CD14-positive monocyte (primary cell): ENCODE data around the gene HLA-DQB2. TPM values are rescaled to one million over a fixed set of nuclear protein-coding genes. Genes with fewer than 3 reads are reported as not detected.
A peak's percentile ranks its signal among the peaks of the same experiment; 100 is the strongest.

ENCODE experiments used
- DNase-seq, 3 donors: peaks; one replicate each; pipeline ENCODE4 v3.0.0-alpha.2; 2011 to 2022
- H2AFZ ChIP-seq: 2 replicates; pipeline ENCODE4 v1.6.0; 2012; ENCODE audit warnings: mild to moderate bottlenecking, low read depth, low read length, inconsistent platforms; ENCODE audit not compliant: insufficient read depth, poor library complexity, severe bottlenecking
- H3K27ac ChIP-seq, 2 donors: 1 replicate in 1 of 2; 2 replicates in 1 of 2; pipeline ENCODE4 v1.5.1; 2012 to 2013; ENCODE audit warnings: low read length in 2 of 2, control low read depth in 1 of 2, inconsistent platforms in 1 of 2, low read depth in 1 of 2, mild to moderate bottlenecking in 1 of 2
- H3K27me3 ChIP-seq, 2 donors: one replicate each; pipeline versions ENCODE4 v1.6.0 to v1.6.1; 2011 to 2013; ENCODE audit warnings: low read length in 2 of 2; ENCODE audit not compliant: control insufficient read depth in 2 of 2, insufficient read depth in 2 of 2
- H3K36me3 ChIP-seq, 2 donors: replicated peaks in 1 of 2; 1 replicate in 1 of 2; 2 replicates in 1 of 2; pipeline versions ENCODE4 v1.5.1 to v1.6.1; 2012 to 2013; ENCODE audit warnings: low read length in 2 of 2, control low read depth in 1 of 2, inconsistent platforms in 1 of 2, mild to moderate bottlenecking in 1 of 2; ENCODE audit not compliant: insufficient read depth in 2 of 2, control insufficient read depth in 1 of 2
- H3K4me1 ChIP-seq, 2 donors: 1 replicate in 1 of 2; 2 replicates in 1 of 2; pipeline versions ENCODE4 v1.5.1 to v1.6.1; 2012 to 2013; ENCODE audit warnings: low read length in 2 of 2, control low read depth in 1 of 2, inconsistent platforms in 1 of 2, mild to moderate bottlenecking in 1 of 2, moderate library complexity in 1 of 2; ENCODE audit not compliant: insufficient read depth in 2 of 2, control insufficient read depth in 1 of 2
- H3K4me2 ChIP-seq: replicated peaks from 2 replicates; pipeline ENCODE3; 2012; ENCODE audit warnings: low read length, moderate library complexity, mild to moderate bottlenecking; ENCODE audit not compliant: poor library complexity, severe bottlenecking; ENCODE audit errors: extremely low read depth
- H3K4me3 ChIP-seq, 3 experiments: fragments of 200-600 bp in 1 of 3; sonication (generic) in 1 of 3; replicated peaks in 1 of 3; 1 replicate in 2 of 3; 2 replicates in 1 of 3; pipeline ENCODE4 v1.5.1; 2011 to 2013; ENCODE audit warnings: low read length in 3 of 3, mild to moderate bottlenecking in 3 of 3, control low read depth in 2 of 3, low read depth in 2 of 3, inconsistent platforms in 1 of 3, moderate library complexity in 1 of 3
- H3K79me2 ChIP-seq: 2 replicates; pipeline ENCODE4 v1.6.0; 2012; ENCODE audit warnings: mild to moderate bottlenecking, control low read depth, inconsistent platforms, low read length, moderate library complexity; ENCODE audit not compliant: insufficient read depth
- H3K9ac ChIP-seq: 2 replicates; pipeline ENCODE4 v1.6.0; 2017; ENCODE audit warnings: low read length, mild to moderate bottlenecking; ENCODE audit not compliant: insufficient read depth, poor library complexity, severe bottlenecking
- H3K9me3 ChIP-seq, 2 donors: replicated peaks in 1 of 2; 1 replicate in 1 of 2; 2 replicates in 1 of 2; pipeline versions ENCODE4 v1.5.1 to v1.6.1; 2012 to 2013; ENCODE audit warnings: low read length in 2 of 2, control low read depth in 1 of 2; ENCODE audit not compliant: control insufficient read depth in 1 of 2, insufficient read depth in 1 of 2
- H4K20me1 ChIP-seq: 2 replicates; pipeline ENCODE4 v1.6.0; 2012; ENCODE audit warnings: mild to moderate bottlenecking, low read length, control low read depth, moderate library complexity; ENCODE audit not compliant: insufficient read depth
- H3K27ac Mint-ChIP-seq, 7 donors: one replicate each; pipeline ENCODE4 v1.8.0; 2020; ENCODE audit warnings: mild to moderate bottlenecking in 7 of 7, mixed read lengths in 7 of 7, moderate library complexity in 6 of 7, inconsistent platforms in 2 of 7
- H3K27me3 Mint-ChIP-seq, 3 donors: one replicate each; pipeline ENCODE4 v1.8.0; 2021 to 2022; ENCODE audit warnings: low read depth in 3 of 3, mild to moderate bottlenecking in 3 of 3, mixed read lengths in 3 of 3, moderate library complexity in 3 of 3, inconsistent platforms in 1 of 3
- H3K36me3 Mint-ChIP-seq, 2 donors: one replicate each; pipeline ENCODE4 v1.8.0; 2020; ENCODE audit warnings: mixed read lengths in 2 of 2, inconsistent platforms in 1 of 2, mild to moderate bottlenecking in 1 of 2
- H3K4me1 Mint-ChIP-seq: one replicate; pipeline ENCODE4 v1.8.0; 2020; ENCODE audit warnings: mild to moderate bottlenecking, mixed read lengths
- H3K4me3 Mint-ChIP-seq, 2 donors: one replicate each; pipeline ENCODE4 v1.8.0; 2020; ENCODE audit warnings: mild to moderate bottlenecking in 2 of 2, mixed read lengths in 2 of 2, moderate library complexity in 1 of 2
- H3K9me3 Mint-ChIP-seq, 7 donors: one replicate each; pipeline ENCODE4 v1.8.0; 2020 to 2022; ENCODE audit warnings: mixed read lengths in 7 of 7, mild to moderate bottlenecking in 6 of 7, moderate library complexity in 6 of 7, inconsistent platforms in 2 of 7
- CTCF ChIP-seq: fragments of 200-600 bp; IDR thresholded peaks from one replicate; pipeline ENCODE4 v1.8.0; 2022; ENCODE audit warnings: antibody characterized with exemption, mild to moderate bottlenecking
- WGBS: methylation state at CpG from one replicate; pipeline ENCODE4 v1.1.5; 2013; ENCODE audit warnings: missing lambda C conversion rate; ENCODE audit not compliant: insufficient coverage; 5-methylcytosine and 5-hydroxymethylcytosine counted together
- intact Hi-C, 2 donors: fragments of 100-400 bp; cut with micrococcal nuclease; formaldehyde crosslinking; loops; one replicate each; pipeline versions ENCODE4 v1.15.0 to v1.15.1; 2023
- polyA plus RNA-seq, 3 donors: library from polyadenylated mRNA; depleted of rRNA in 1 of 3; unstranded in 2 of 3; stranded (reverse) in 1 of 3; fragments of 300-500 nt in 2 of 3; fragments of >200 nt in 1 of 3; fragmentation: Illumina TruSeq in 2 of 3; gene quantifications; 1 replicate in 2 of 3; 2 replicates in 1 of 3; pipeline ENCODE4 v1.2.3, GENCODE V29; 2012 to 2021

HLA-DQB2 gene
- polyA plus RNA-seq, 3 donors: 4.4 to 37.5 TPM; not detected in 1

- Histone ChIP-seq H3K27ac (no peak overlapping the region), H3K79me2 (no peaks in the 10 kb centered on the region), H2AFZ (no peak overlapping the region), H3K4me1 (peaks cover 4 to 19% of the 10 kb centered on the region in 2 donors), H3K4me3 (no peak overlapping the region), H3K4me2 (peak overlapping the region; percentile 29), H3K9ac (no peak overlapping the region), H4K20me1 (no peaks in the 10 kb centered on the region), H3K27me3 (peaks cover 0 to 15% of the 10 kb centered on the region in 2 donors), H3K9me3 (no peaks in the 10 kb centered on the region), H3K36me3 (peaks cover 0 to 4% of the 10 kb centered on the region in 2 donors)
- Mint-ChIP-seq H3K27ac (peak overlapping the region in 1 of 7 donors; percentile 36), H3K9me3 (peaks cover 0 to 3% (median 0%) of the 10 kb centered on the region in 7 donors), H3K4me3 (peak overlapping the region in 1 of 2 donors; percentile 75), H3K4me1 (peaks cover 20% of the 10 kb centered on the region), H3K27me3 (peaks cover 15 to 27% (median 26%) of the 10 kb centered on the region in 3 donors), H3K36me3 (peaks cover 0 to 8% of the 10 kb centered on the region in 2 donors)
- WGBS: 84% methylated on average over 14 of the region's 16 CpGs
- no peak for TF ChIP-seq CTCF
- intact Hi-C loops: no loop called here
- peak in 2 of 3 donors; percentile 26 to 27 for DNase-seq
These were observed 2.3 kb downstream of the HLA-DQB2 start for GRCh38 chr6:32761072-32761471.

DNA sequence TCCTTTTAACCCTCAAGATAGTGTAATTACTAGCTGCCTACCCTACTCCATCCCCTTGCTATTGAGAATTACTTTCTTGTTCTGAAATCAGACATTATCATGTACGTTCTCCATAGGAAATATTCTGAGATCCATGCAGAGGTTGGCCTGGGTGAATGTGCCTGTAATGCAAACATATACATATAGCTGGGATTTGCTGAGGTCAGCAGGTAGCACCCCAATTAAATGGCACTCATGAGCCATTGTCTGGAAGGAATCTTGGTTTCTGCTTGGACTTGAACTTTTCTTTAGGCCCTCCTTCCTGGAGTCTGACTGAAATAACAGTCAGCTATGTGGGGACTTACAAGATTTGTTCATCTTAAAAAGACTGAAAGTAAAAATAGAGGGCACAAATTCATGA, 3.7 kb downstream of the HLA-DQB2 start:
- peaks cover 0 to 4% (median 0%) of the 10 kb centered on the region in 7 donors for H3K9me3 Mint-ChIP-seq
- H3K27me3 Mint-ChIP-seq: peaks cover 22 to 34% (median 29%) of the 10 kb centered on the region in 3 donors
- Histone ChIP-seq H3K4me3 (no peak overlapping the region), H3K27me3 (peaks cover 5 to 14% of the 10 kb centered on the region in 2 donors), H3K4me1 (peaks cover 4 to 17% of the 10 kb centered on the region in 2 donors), H3K4me2 (no peak overlapping the region), H3K36me3 (peaks cover 0 to 4% of the 10 kb centered on the region in 2 donors), H4K20me1 (no peaks in the 10 kb centered on the region), H3K9me3 (no peaks in the 10 kb centered on the region), H3K27ac (no peak overlapping the region), H3K9ac (no peak overlapping the region), H2AFZ (no peak overlapping the region), H3K79me2 (no peaks in the 10 kb centered on the region)
- H3K4me3 Mint-ChIP-seq: no peak overlapping the region
- peaks cover 20% of the 10 kb centered on the region for H3K4me1 Mint-ChIP-seq
- intact Hi-C loops: loop anchor here in 1 of 2 donors (5.0 kb wide), 1 partner anchor 37 kb away; no protein-coding TSS in a partner anchor
- no CpG with 5 or more reads among the region's 1 CpG for WGBS
- H3K36me3 Mint-ChIP-seq: peaks cover 0 to 8% of the 10 kb centered on the region in 2 donors
- no peak for DNase-seq
- no peak overlapping the region for H3K27ac Mint-ChIP-seq
- no peak for TF ChIP-seq CTCF
